KBM-7 (cell line): ENCODE data around the gene OR7G2.
"Not testable (repeated sequence)": the region's sequence is repeated elsewhere in the genome, so short reads cannot be mapped to it uniquely, and the experiment has no call there.

Source experiments
- DNase-seq: peaks from one replicate; pipeline ENCODE4 v3.0.0-alpha.2; 2015
- in situ Hi-C: fragments of 300-500 bp; cut with MboI; formaldehyde crosslinking; loops from 2 replicates; pipeline ENCODE4 v1.14.3; 2020; ENCODE audit warnings: low sequenced_read_pairs, low pct_unique_long_range_greater_than_20kb, mixed read lengths

OR7G2 gene

GRCh38 chr19:9076901-9077300, 30.4 kb downstream of the OR7G2 start:
- in situ Hi-C loops: no loop called here
- DNase-seq: no peak

- in situ Hi-C loops: no loop called here
- peak; percentile 56 for DNase-seq
These were observed 32.0 kb downstream of the OR7G2 start for GRCh38 chr19:9075064-9075949.

- DNase-seq: no peak
- in situ Hi-C loops: no loop called here
These were observed 33.5 kb downstream of the OR7G2 start for GRCh38 chr19:9073806-9074205.

- DNase-seq, in situ Hi-C loops: not testable (repeated sequence)
These were observed 35.6 kb downstream of the OR7G2 start for GRCh38 chr19:9071720-9072119.

- in situ Hi-C loops: no loop called here
- no peak for DNase-seq
These were observed 37.2 kb downstream of the OR7G2 start for GRCh38 chr19:9070066-9070465.

- in situ Hi-C loops: no loop called here
- DNase-seq: no peak
These were observed 41.7 kb downstream of the OR7G2 start for GRCh38 chr19:9065457-9066014.

- no peak for DNase-seq
- in situ Hi-C loops: no loop called here
These were observed 45.4 kb downstream of the OR7G2 start for GRCh38 chr19:9061879-9062278.

GRCh38 chr19:9060564-9061340, 46.5 kb downstream of the OR7G2 start:
- in situ Hi-C loops: no loop called here
- no peak for DNase-seq

GRCh38 chr19:9058905-9059667, 48.2 kb downstream of the OR7G2 start:
- in situ Hi-C loops: no loop called here
- DNase-seq: no peak

GRCh38 chr19:9057505-9058258, 49.6 kb downstream of the OR7G2 start:
- no peak for DNase-seq
- in situ Hi-C loops: no loop called here

GRCh38 chr19:9056131-9056530, 51.1 kb downstream of the OR7G2 start:
- in situ Hi-C loops, DNase-seq: not testable (repeated sequence)

- in situ Hi-C loops: no loop called here
- DNase-seq: no peak
These were observed 52.5 kb downstream of the OR7G2 start for GRCh38 chr19:9054765-9055164.

GRCh38 chr19:9054207-9054606, 53.1 kb downstream of the OR7G2 start:
- in situ Hi-C loops: no loop called here
- DNase-seq: no peak

- DNase-seq, in situ Hi-C loops: not testable (repeated sequence)
These were observed 53.6 kb downstream of the OR7G2 start for GRCh38 chr19:9053674-9054073.

- in situ Hi-C loops: no loop called here
- DNase-seq: no peak
These were observed 54.4 kb downstream of the OR7G2 start for GRCh38 chr19:9052894-9053293.
